ENCODE data around the gene KCTD1. TPM values are rescaled to one million over a fixed set of nuclear protein-coding genes. Genes with fewer than 3 reads are reported as not detected.

The KCTD1 gene
- polyA plus RNA-seq, 1 donor from 2014 or later = 32.0 TPM

- Histone ChIP-seq H3K9ac (ENCODE audit: low read length) (no peak overlapping the region), H3K36me3 (ENCODE audit: insufficient read depth, low read length) (no peaks in the 10 kb centered on the region), H3F3A (ENCODE audit: insufficient read depth, low read length, poor library complexity, severe bottlenecking) (no peaks in the 10 kb centered on the region), H3K27ac (ENCODE audit: low read length) (no peak overlapping the region), H3K4me3 (ENCODE audit: low read length) (no peak overlapping the region), H3K4me2 (ENCODE audit: low read length) (no peak overlapping the region), H4K20me1 (ENCODE audit: insufficient read depth) (no peaks in the 10 kb centered on the region), H2AFZ (ENCODE audit: low read depth, low read length) (no peak overlapping the region), H3K9me2 (ENCODE audit: insufficient read depth, low read length) (no peaks in the 10 kb centered on the region), H3K79me2 (replicated peaks; ENCODE audit: insufficient read depth, low read length) (no peaks in the 10 kb centered on the region), H3K27me3 (ENCODE audit: insufficient read depth, low read depth, low read length) (no peaks in the 10 kb centered on the region), H3K9me3 (ENCODE audit: low read length) (no peaks in the 10 kb centered on the region)
- TF ChIP-seq MXI1 (conservative IDR thresholded peaks at IDR 0.05; ENCODE audit: poor library complexity, severe bottlenecking) (no peak), POLR2AphosphoS5 (IDR thresholded peaks at IDR 0.05) (no peak), TAF1 (IDR thresholded peaks at IDR 0.05; ENCODE audit: low read depth) (no peak), CTCF (IDR thresholded peaks at IDR 0.05; ENCODE audit: poor library complexity, severe bottlenecking) (no peak), REST (IDR thresholded peaks at IDR 0.05; ENCODE audit: borderline replicate concordance) (no peak), SMC3 (conservative IDR thresholded peaks at IDR 0.05; ENCODE audit: poor library complexity) (no peak), RAD21 (conservative IDR thresholded peaks at IDR 0.05) (no peak), EP300 (conservative IDR thresholded peaks at IDR 0.05; ENCODE audit: poor library complexity, severe bottlenecking) (no peak), EZH2 (IDR thresholded peaks at IDR 0.05; ENCODE audit: borderline replicate concordance, insufficient read depth, low read length, poor library complexity, severe bottlenecking) (no peak)
Observed at GRCh38 chr18:26443853-26444252, 104.5 kb downstream of the KCTD1 start.

- no peaks in the 10 kb centered on the region for H3K79me2 ChIP-seq (replicated peaks; ENCODE audit: insufficient read depth, low read length)
- no peaks in the 10 kb centered on the region for H3K36me3 ChIP-seq (ENCODE audit: insufficient read depth, low read length)
- no peaks in the 10 kb centered on the region for H4K20me1 ChIP-seq (ENCODE audit: insufficient read depth)
- H3K27me3 ChIP-seq (ENCODE audit: insufficient read depth, low read depth, low read length) = no peaks in the 10 kb centered on the region
- H3K27ac ChIP-seq (ENCODE audit: low read length) = no peak overlapping the region
- no peak overlapping the region for H3K4me2 ChIP-seq (ENCODE audit: low read length)
- H3K4me3 ChIP-seq (ENCODE audit: low read length) = no peak overlapping the region
- no peaks in the 10 kb centered on the region for H3F3A ChIP-seq (ENCODE audit: insufficient read depth, low read length, poor library complexity, severe bottlenecking)
- H2AFZ ChIP-seq (ENCODE audit: low read depth, low read length) = no peak overlapping the region
- no peak for TF ChIP-seq RAD21 (conservative IDR thresholded peaks at IDR 0.05)
- TF ChIP-seq CTCF (IDR thresholded peaks at IDR 0.05; ENCODE audit: poor library complexity, severe bottlenecking) = no peak
- no peak for TF ChIP-seq EP300 (conservative IDR thresholded peaks at IDR 0.05; ENCODE audit: poor library complexity, severe bottlenecking)
- TF ChIP-seq POLR2AphosphoS5 (IDR thresholded peaks at IDR 0.05) = no peak
- TF ChIP-seq SMC3 (conservative IDR thresholded peaks at IDR 0.05; ENCODE audit: poor library complexity) = no peak
- no peak for TF ChIP-seq TAF1 (IDR thresholded peaks at IDR 0.05; ENCODE audit: low read depth)
- no peaks in the 10 kb centered on the region for H3K9me3 ChIP-seq (ENCODE audit: low read length)
- H3K9ac ChIP-seq (ENCODE audit: low read length) = no peak overlapping the region
- H3K9me2 ChIP-seq (ENCODE audit: insufficient read depth, low read length) = no peaks in the 10 kb centered on the region
Observed at GRCh38 chr18:26442126-26442525, 106.2 kb downstream of the KCTD1 start.
